Smooth muscle cell (in vitro differentiated cells): ENCODE measurements around the gene GPR137. TPM values are rescaled to one million over a fixed set of nuclear protein-coding genes. Genes with fewer than 3 reads are reported as not detected.
"Not testable (repeated sequence)": the region's sequence is repeated elsewhere in the genome, so short reads cannot be mapped to it uniquely, and the experiment has no call there.

Experiments used
- DNase-seq: peaks from one replicate; lab custom pipeline; 2025; ENCODE audit not compliant: unreplicated experiment; lab: John Stamatoyannopoulos, UW
- H2AFZ ChIP-seq: fragments of 200-600 bp; sonication (generic); 2 replicates; pipeline ENCODE4 v1.6.0; 2016; ENCODE audit warnings: antibody characterized with exemption, low read depth, mild to moderate bottlenecking
- H3F3A ChIP-seq: fragments of 200-600 bp; sonication (generic); 2 replicates; pipeline ENCODE4 v1.6.0; 2017; ENCODE audit warnings: antibody characterized with exemption, low read depth
- H3K27ac ChIP-seq: fragments of 200-600 bp; sonication (generic); 2 replicates; pipeline ENCODE4 v1.5.1; 2016; ENCODE audit warnings: low read depth, mild to moderate bottlenecking
- H3K27me3 ChIP-seq: fragments of 200-600 bp; sonication (generic); 2 replicates; pipeline ENCODE4 v1.6.1; 2016; ENCODE audit warnings: low read depth, mild to moderate bottlenecking
- H3K36me3 ChIP-seq: fragments of 200-600 bp; sonication (generic); 2 replicates; pipeline ENCODE4 v1.5.1; 2016; ENCODE audit warnings: low read depth
- H3K4me1 ChIP-seq: fragments of 200-600 bp; sonication (generic); 2 replicates; pipeline ENCODE4 v1.5.1; 2016; ENCODE audit warnings: low read depth
- H3K4me2 ChIP-seq: fragments of 200-600 bp; sonication (generic); 2 replicates; pipeline ENCODE4 v1.6.0; 2016; ENCODE audit warnings: mild to moderate bottlenecking
- H3K4me3 ChIP-seq: fragments of 200-600 bp; sonication (generic); 2 replicates; pipeline ENCODE4 v1.5.1; 2016; ENCODE audit warnings: mild to moderate bottlenecking
- H3K79me2 ChIP-seq: fragments of 200-600 bp; sonication (generic); 2 replicates; pipeline ENCODE4 v1.6.0; 2016; ENCODE audit warnings: low read depth, mild to moderate bottlenecking
- H3K9ac ChIP-seq: fragments of 200-600 bp; sonication (generic); 2 replicates; pipeline ENCODE4 v1.6.0; 2016; ENCODE audit warnings: low read depth
- H3K9me3 ChIP-seq: fragments of 200-600 bp; sonication (generic); replicated peaks from 2 replicates; pipeline ENCODE4 v1.5.1; 2016; ENCODE audit warnings: low read depth
- H4K20me1 ChIP-seq: fragments of 200-600 bp; sonication (generic); 2 replicates; pipeline ENCODE4 v1.6.0; 2016; ENCODE audit warnings: low read depth
- CTCF ChIP-seq: fragments of 200-600 bp; sonication (generic); IDR thresholded peaks from 2 replicates; pipeline ENCODE4 v1.5.1; 2017; ENCODE audit warnings: borderline replicate concordance, mild to moderate bottlenecking, antibody characterized with exemption; ENCODE audit not compliant: insufficient read depth, poor library complexity, severe bottlenecking
- WGBS: methylation state at CpG from one replicate; pipeline ENCODE4 v1.1.7; 2016; ENCODE audit warnings: low lambda C conversion rate; 5-methylcytosine and 5-hydroxymethylcytosine counted together
- polyA plus RNA-seq: library from polyadenylated mRNA; unstranded; fragments of >200 nt; fragmentation: Nextera tagmentation; extraction: Ambion mirVana; gene quantifications from 2 replicates; pipeline ENCODE4 v1.2.1, GENCODE V29; 2016
- total RNA-seq: library from RNA; depleted of rRNA; stranded (reverse); fragments of >200 nt; gene quantifications from 2 replicates; pipeline ENCODE4 v1.2.3, GENCODE V29; 2014

The GPR137 gene
- total and polyA plus RNA-seq, 2 experiments from 2014 or later: 17.3 to 69.0 TPM

- peak; percentile 33 for DNase-seq
Observed at GRCh38 chr11:64245797-64246620, 39.6 kb upstream of the GPR137 start.

GRCh38 chr11:64246621-64246870 is 39.1 kb upstream of the GPR137 start:
- Histone ChIP-seq H3K4me1 (peaks cover 25% of the 10 kb centered on the region), H3K27ac (peak overlapping the region; percentile 87), H3K79me2 (peaks cover 19% of the 10 kb centered on the region), H3K4me3 (peak overlapping the region; percentile 63), H4K20me1 (peaks cover 30% of the 10 kb centered on the region)
- DNase-seq, H2AFZ ChIP-seq, H3K36me3 ChIP-seq, H3K4me2 ChIP-seq, H3K9me3 ChIP-seq, H3K27me3 ChIP-seq, H3K9ac ChIP-seq, H3F3A ChIP-seq: not testable (repeated sequence)
- 0% methylated on average over 20 of the region's 43 CpGs for WGBS

More at GRCh38 chr11:64245797-64246620, 39.6 kb upstream of the GPR137 start:
- no peaks in the 10 kb centered on the region for H3K36me3 ChIP-seq
- peaks cover 30% of the 10 kb centered on the region for H4K20me1 ChIP-seq
- peaks cover 7% of the 10 kb centered on the region for H3F3A ChIP-seq
- H3K4me2 ChIP-seq: peak overlapping the region; percentile 89
- H3K27me3 ChIP-seq: no peaks in the 10 kb centered on the region
- 1% methylated on average over 45 of the region's 46 CpGs for WGBS
- peak overlapping the region; percentile 80 for H3K9ac ChIP-seq
- H3K27ac ChIP-seq: peak overlapping the region; percentile 87
- peaks cover 25% of the 10 kb centered on the region for H3K4me1 ChIP-seq
- peaks cover 19% of the 10 kb centered on the region for H3K79me2 ChIP-seq
- peak overlapping the region; percentile 63 for H3K4me3 ChIP-seq
- no peak for TF ChIP-seq CTCF
- H3K9me3 ChIP-seq: no peaks in the 10 kb centered on the region
- H2AFZ ChIP-seq: no peak overlapping the region

GRCh38 chr11:64246871-64247728 is 38.5 kb upstream of the GPR137 start, which contains the start of gene PPP1R14B:
Gene PPP1R14B, minus strand, starts transcription at chr11:64246943. Its CDS starts 270 bp downstream, at chr11:64246673.
- peak within 1 kb of the TSS; percentile 59 for H2AFZ ChIP-seq
- H3F3A ChIP-seq: peaks cover 7% of the 10 kb centered on the region
- H3K4me1 ChIP-seq: peaks cover 25% of the 10 kb centered on the region
- no peaks in the 10 kb centered on the region for H3K9me3 ChIP-seq
- peaks cover 25% of the 10 kb centered on the region for H3K79me2 ChIP-seq
- peak; percentile 72 for DNase-seq
- H3K4me3 ChIP-seq: peak within 1 kb of the TSS; percentile 63
- no peaks in the 10 kb centered on the region for H3K36me3 ChIP-seq
- no peak for TF ChIP-seq CTCF
- peak within 1 kb of the TSS; percentile 87 for H3K27ac ChIP-seq
- peak within 1 kb of the TSS; percentile 92 for H3K4me2 ChIP-seq
- 1% methylated on average over 43 of the region's 74 CpGs for WGBS
- no peaks in the 10 kb centered on the region for H3K27me3 ChIP-seq
- H4K20me1 ChIP-seq: peaks cover 28% of the 10 kb centered on the region
- H3K9ac ChIP-seq: peak within 1 kb of the TSS; percentile 80
